CD14-positive monocyte (primary cell): ENCODE measurements around the gene ITPKB. TPM values are rescaled to one million over a fixed set of nuclear protein-coding genes. Genes with fewer than 3 reads are reported as not detected.

Experiments used
- DNase-seq, 3 donors: peaks; one replicate each; pipeline ENCODE4 v3.0.0-alpha.2; 2011 to 2022
- H2AFZ ChIP-seq: 2 replicates; pipeline ENCODE4 v1.6.0; 2012; ENCODE audit warnings: mild to moderate bottlenecking, low read depth, low read length, inconsistent platforms; ENCODE audit not compliant: insufficient read depth, poor library complexity, severe bottlenecking
- H3K27ac ChIP-seq, 2 donors: 1 replicate in 1 of 2; 2 replicates in 1 of 2; pipeline ENCODE4 v1.5.1; 2012 to 2013; ENCODE audit warnings: low read length in 2 of 2, control low read depth in 1 of 2, inconsistent platforms in 1 of 2, low read depth in 1 of 2, mild to moderate bottlenecking in 1 of 2
- H3K27me3 ChIP-seq, 2 donors: one replicate each; pipeline versions ENCODE4 v1.6.0 to v1.6.1; 2011 to 2013; ENCODE audit warnings: low read length in 2 of 2; ENCODE audit not compliant: control insufficient read depth in 2 of 2, insufficient read depth in 2 of 2
- H3K36me3 ChIP-seq, 2 donors: replicated peaks in 1 of 2; 1 replicate in 1 of 2; 2 replicates in 1 of 2; pipeline versions ENCODE4 v1.5.1 to v1.6.1; 2012 to 2013; ENCODE audit warnings: low read length in 2 of 2, control low read depth in 1 of 2, inconsistent platforms in 1 of 2, mild to moderate bottlenecking in 1 of 2; ENCODE audit not compliant: insufficient read depth in 2 of 2, control insufficient read depth in 1 of 2
- H3K4me1 ChIP-seq, 2 donors: 1 replicate in 1 of 2; 2 replicates in 1 of 2; pipeline versions ENCODE4 v1.5.1 to v1.6.1; 2012 to 2013; ENCODE audit warnings: low read length in 2 of 2, control low read depth in 1 of 2, inconsistent platforms in 1 of 2, mild to moderate bottlenecking in 1 of 2, moderate library complexity in 1 of 2; ENCODE audit not compliant: insufficient read depth in 2 of 2, control insufficient read depth in 1 of 2
- H3K4me2 ChIP-seq: replicated peaks from 2 replicates; pipeline ENCODE3; 2012; ENCODE audit warnings: low read length, moderate library complexity, mild to moderate bottlenecking; ENCODE audit not compliant: poor library complexity, severe bottlenecking; ENCODE audit errors: extremely low read depth
- H3K4me3 ChIP-seq, 3 experiments: fragments of 200-600 bp in 1 of 3; sonication (generic) in 1 of 3; replicated peaks in 1 of 3; 1 replicate in 2 of 3; 2 replicates in 1 of 3; pipeline ENCODE4 v1.5.1; 2011 to 2013; ENCODE audit warnings: low read length in 3 of 3, mild to moderate bottlenecking in 3 of 3, control low read depth in 2 of 3, low read depth in 2 of 3, inconsistent platforms in 1 of 3, moderate library complexity in 1 of 3
- H3K79me2 ChIP-seq: 2 replicates; pipeline ENCODE4 v1.6.0; 2012; ENCODE audit warnings: mild to moderate bottlenecking, control low read depth, inconsistent platforms, low read length, moderate library complexity; ENCODE audit not compliant: insufficient read depth
- H3K9ac ChIP-seq: 2 replicates; pipeline ENCODE4 v1.6.0; 2017; ENCODE audit warnings: low read length, mild to moderate bottlenecking; ENCODE audit not compliant: insufficient read depth, poor library complexity, severe bottlenecking
- H3K9me3 ChIP-seq, 2 donors: replicated peaks in 1 of 2; 1 replicate in 1 of 2; 2 replicates in 1 of 2; pipeline versions ENCODE4 v1.5.1 to v1.6.1; 2012 to 2013; ENCODE audit warnings: low read length in 2 of 2, control low read depth in 1 of 2; ENCODE audit not compliant: control insufficient read depth in 1 of 2, insufficient read depth in 1 of 2
- H4K20me1 ChIP-seq: 2 replicates; pipeline ENCODE4 v1.6.0; 2012; ENCODE audit warnings: mild to moderate bottlenecking, low read length, control low read depth, moderate library complexity; ENCODE audit not compliant: insufficient read depth
- H3K27ac Mint-ChIP-seq, 7 donors: one replicate each; pipeline ENCODE4 v1.8.0; 2020; ENCODE audit warnings: mild to moderate bottlenecking in 7 of 7, mixed read lengths in 7 of 7, moderate library complexity in 6 of 7, inconsistent platforms in 2 of 7
- H3K27me3 Mint-ChIP-seq, 3 donors: one replicate each; pipeline ENCODE4 v1.8.0; 2021 to 2022; ENCODE audit warnings: low read depth in 3 of 3, mild to moderate bottlenecking in 3 of 3, mixed read lengths in 3 of 3, moderate library complexity in 3 of 3, inconsistent platforms in 1 of 3
- H3K36me3 Mint-ChIP-seq, 2 donors: one replicate each; pipeline ENCODE4 v1.8.0; 2020; ENCODE audit warnings: mixed read lengths in 2 of 2, inconsistent platforms in 1 of 2, mild to moderate bottlenecking in 1 of 2
- H3K4me1 Mint-ChIP-seq: one replicate; pipeline ENCODE4 v1.8.0; 2020; ENCODE audit warnings: mild to moderate bottlenecking, mixed read lengths
- H3K4me3 Mint-ChIP-seq, 2 donors: one replicate each; pipeline ENCODE4 v1.8.0; 2020; ENCODE audit warnings: mild to moderate bottlenecking in 2 of 2, mixed read lengths in 2 of 2, moderate library complexity in 1 of 2
- H3K9me3 Mint-ChIP-seq, 7 donors: one replicate each; pipeline ENCODE4 v1.8.0; 2020 to 2022; ENCODE audit warnings: mixed read lengths in 7 of 7, mild to moderate bottlenecking in 6 of 7, moderate library complexity in 6 of 7, inconsistent platforms in 2 of 7
- WGBS: methylation state at CpG from one replicate; pipeline ENCODE4 v1.1.5; 2013; ENCODE audit warnings: missing lambda C conversion rate; ENCODE audit not compliant: insufficient coverage; 5-methylcytosine and 5-hydroxymethylcytosine counted together
- intact Hi-C, 2 donors: fragments of 100-400 bp; cut with micrococcal nuclease; formaldehyde crosslinking; loops; one replicate each; pipeline versions ENCODE4 v1.15.0 to v1.15.1; 2023
- polyA plus RNA-seq, 3 donors: library from polyadenylated mRNA; depleted of rRNA in 1 of 3; unstranded in 2 of 3; stranded (reverse) in 1 of 3; fragments of 300-500 nt in 2 of 3; fragments of >200 nt in 1 of 3; fragmentation: Illumina TruSeq in 2 of 3; gene quantifications; 1 replicate in 2 of 3; 2 replicates in 1 of 3; pipeline ENCODE4 v1.2.3, GENCODE V29; 2012 to 2021
- TF ChIP-seq, protein P1 (sequence below): fragments of 200-600 bp; IDR thresholded peaks from one replicate; pipeline ENCODE4 v1.8.0; 2022; ENCODE audit warnings: antibody characterized with exemption, mild to moderate bottlenecking

The ITPKB gene
- polyA plus RNA-seq, 3 donors: 7.3 to 14.4 (median 10.2) TPM

DNA sequence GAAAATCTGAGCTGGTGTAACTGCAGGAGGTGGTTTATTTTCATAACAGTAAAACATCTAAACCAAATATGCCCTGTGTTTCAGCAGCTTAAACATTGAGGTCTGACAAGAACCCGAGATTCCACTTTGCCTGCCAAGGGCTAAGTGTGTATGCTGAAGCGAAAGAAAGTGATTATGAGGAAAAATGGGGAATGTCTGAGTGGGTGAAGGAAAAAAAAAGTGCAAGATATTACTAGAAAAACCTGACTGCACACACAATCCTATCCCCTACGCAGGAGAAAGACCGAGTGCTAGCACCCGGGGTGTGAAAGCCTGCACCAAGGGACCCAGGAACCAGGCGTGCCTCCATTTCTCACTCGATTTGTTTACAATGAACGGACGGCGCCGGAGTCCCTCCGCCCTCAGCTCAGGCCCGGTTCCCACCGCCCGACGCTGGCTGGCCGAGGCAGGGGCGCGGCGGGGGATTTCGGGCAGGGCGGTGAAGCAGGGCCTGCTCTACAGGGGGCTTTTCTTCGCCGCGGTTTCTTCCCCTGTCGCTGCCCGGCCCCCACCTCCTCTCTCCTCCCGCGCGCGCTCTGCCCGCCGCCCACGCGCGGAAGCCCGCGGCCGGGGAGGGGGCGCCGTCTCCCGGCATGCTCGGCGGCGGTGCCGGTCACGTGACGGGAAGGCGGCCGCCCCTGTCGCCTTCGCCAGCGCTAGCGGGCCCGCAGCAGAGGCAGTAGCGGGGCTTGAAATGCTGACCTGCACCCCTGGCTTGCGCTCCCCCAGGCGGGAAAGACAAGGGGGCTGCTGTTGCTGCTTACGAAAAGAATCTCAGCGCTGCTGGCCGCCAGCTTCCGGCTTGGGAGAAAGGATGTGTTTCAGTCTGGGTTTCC lies 35.9 kb downstream of the ITPKB start:
- Histone ChIP-seq H3K4me1 (peaks cover 10 to 14% of the 10 kb centered on the region in 2 donors), H3K4me3 (peak overlapping the region; percentile 43 to 72 (median 64))

DNA sequence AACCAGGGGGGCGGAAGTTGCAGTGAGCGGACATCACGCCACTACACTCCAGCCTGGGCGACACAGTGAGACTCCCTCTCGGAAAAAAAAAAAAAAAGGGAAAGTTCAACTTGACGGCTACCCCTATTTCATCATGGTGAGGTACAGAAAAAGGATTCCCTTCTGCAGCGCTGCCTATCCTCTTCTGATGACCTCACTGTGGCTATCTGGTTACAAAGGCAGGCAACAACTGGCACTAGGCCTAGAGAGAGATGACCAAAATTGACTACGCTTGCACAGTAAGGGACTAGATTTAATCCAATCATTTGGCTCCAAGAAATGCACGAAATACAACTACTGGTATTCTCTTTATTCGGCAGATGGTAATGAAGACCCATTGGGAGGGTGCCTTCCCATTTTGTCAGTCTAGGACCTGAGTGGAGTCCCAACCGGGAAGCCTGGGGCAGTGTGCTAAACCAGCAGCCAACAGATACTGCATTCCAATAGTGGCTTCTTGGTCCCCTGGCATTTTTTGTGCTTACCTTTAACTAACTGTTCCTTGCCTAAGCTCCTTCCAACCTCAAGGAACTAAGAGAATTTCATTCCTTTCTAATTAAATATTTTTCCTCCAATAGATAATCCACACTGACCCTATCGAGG lies 36.6 kb downstream of the ITPKB start:
- Histone ChIP-seq H3K4me1 (peaks cover 10 to 14% of the 10 kb centered on the region in 2 donors), H3K4me2 (peak overlapping the region; percentile 63)

More for the DNA sequence above, 35.9 kb downstream of the ITPKB start:
- Mint-ChIP-seq H3K27ac (peak overlapping the region; percentile 73 to 95 (median 90)), H3K9me3 (no peaks in the 10 kb centered on the region), H3K36me3 (peaks cover 34 to 35% of the 10 kb centered on the region in 2 donors), H3K27me3 (peaks cover 0 to 2% (median 0%) of the 10 kb centered on the region in 3 donors), H3K4me3 (peak overlapping the region; percentile 76 to 86), H3K4me1 (peaks cover 21% of the 10 kb centered on the region)
- Histone ChIP-seq H3K27me3 (no peaks in the 10 kb centered on the region), H3K79me2 (peaks cover 47% of the 10 kb centered on the region), H3K27ac (peak overlapping the region; percentile 83 to 96), H2AFZ (peak overlapping the region; percentile 87), H3K36me3 (peaks cover 14 to 45% of the 10 kb centered on the region in 2 donors), H4K20me1 (no peaks in the 10 kb centered on the region), H3K9me3 (no peaks in the 10 kb centered on the region), H3K9ac (peak overlapping the region; percentile 90), H3K4me2 (peak overlapping the region; percentile 63)
- WGBS: under 1% methylated on average over 56 of the region's 62 CpGs
- TF ChIP-seq, protein P1, sequence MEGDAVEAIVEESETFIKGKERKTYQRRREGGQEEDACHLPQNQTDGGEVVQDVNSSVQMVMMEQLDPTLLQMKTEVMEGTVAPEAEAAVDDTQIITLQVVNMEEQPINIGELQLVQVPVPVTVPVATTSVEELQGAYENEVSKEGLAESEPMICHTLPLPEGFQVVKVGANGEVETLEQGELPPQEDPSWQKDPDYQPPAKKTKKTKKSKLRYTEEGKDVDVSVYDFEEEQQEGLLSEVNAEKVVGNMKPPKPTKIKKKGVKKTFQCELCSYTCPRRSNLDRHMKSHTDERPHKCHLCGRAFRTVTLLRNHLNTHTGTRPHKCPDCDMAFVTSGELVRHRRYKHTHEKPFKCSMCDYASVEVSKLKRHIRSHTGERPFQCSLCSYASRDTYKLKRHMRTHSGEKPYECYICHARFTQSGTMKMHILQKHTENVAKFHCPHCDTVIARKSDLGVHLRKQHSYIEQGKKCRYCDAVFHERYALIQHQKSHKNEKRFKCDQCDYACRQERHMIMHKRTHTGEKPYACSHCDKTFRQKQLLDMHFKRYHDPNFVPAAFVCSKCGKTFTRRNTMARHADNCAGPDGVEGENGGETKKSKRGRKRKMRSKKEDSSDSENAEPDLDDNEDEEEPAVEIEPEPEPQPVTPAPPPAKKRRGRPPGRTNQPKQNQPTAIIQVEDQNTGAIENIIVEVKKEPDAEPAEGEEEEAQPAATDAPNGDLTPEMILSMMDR: no peak
- peak; percentile 54 to 71 (median 60) for DNase-seq
- intact Hi-C loops: no loop called here

More for the DNA sequence above, 36.6 kb downstream of the ITPKB start:
- Histone ChIP-seq H3K27ac (peak overlapping the region in 1 of 2 donors; percentile 96), H3K79me2 (peaks cover 39% of the 10 kb centered on the region), H3K9ac (peak overlapping the region; percentile 90), H2AFZ (peak overlapping the region; percentile 87), H4K20me1 (no peaks in the 10 kb centered on the region), H3K9me3 (no peaks in the 10 kb centered on the region), H3K36me3 (peaks cover 18 to 47% of the 10 kb centered on the region in 2 donors), H3K27me3 (no peaks in the 10 kb centered on the region), H3K4me3 (peak overlapping the region; percentile 43 to 72 (median 64))
- H3K27ac Mint-ChIP-seq: peak overlapping the region; percentile 30 to 93 (median 86)
- WGBS: 92% methylated on average over 5 of the region's 12 CpGs
- peak overlapping the region; percentile 76 to 86 for H3K4me3 Mint-ChIP-seq
- intact Hi-C loops: no loop called here
- peaks cover 30 to 36% of the 10 kb centered on the region in 2 donors for H3K36me3 Mint-ChIP-seq
- peaks cover 21% of the 10 kb centered on the region for H3K4me1 Mint-ChIP-seq
- TF ChIP-seq, protein P1: no peak
- no peaks in the 10 kb centered on the region for H3K9me3 Mint-ChIP-seq
- DNase-seq: peak in 1 of 3 donors; percentile 33
- peaks cover 0 to 2% (median 0%) of the 10 kb centered on the region in 3 donors for H3K27me3 Mint-ChIP-seq
